Adipocyte (in vitro differentiated cells): Measurements from ENCODE around the gene MPP1.
"Not testable (repeated sequence)": the region's sequence is repeated elsewhere in the genome, so short reads cannot be mapped to it uniquely, and the experiment has no call there.

Experiments
- DNase-seq: peaks from one replicate; pipeline ENCODE4 v3.0.0-alpha.2; 2015; ENCODE audit warnings: low read depth
- H3K27me3 ChIP-seq: replicated peaks from 2 replicates; pipeline ENCODE4 v1.7.0; 2013; ENCODE audit warnings: mild to moderate bottlenecking, low read length, moderate library complexity; ENCODE audit not compliant: control insufficient read depth, insufficient read depth
- H3K36me3 ChIP-seq: 2 replicates; pipeline ENCODE4 v1.7.0; 2013; ENCODE audit warnings: low read length, mild to moderate bottlenecking, moderate library complexity; ENCODE audit not compliant: control insufficient read depth, insufficient read depth, severe bottlenecking
- H3K4me1 ChIP-seq: 2 replicates; pipeline ENCODE4 v1.7.0; 2013; ENCODE audit warnings: mild to moderate bottlenecking, low read length, moderate library complexity; ENCODE audit not compliant: control insufficient read depth, insufficient read depth
- H3K4me3 ChIP-seq: 2 replicates; pipeline ENCODE4 v1.7.0; 2013; ENCODE audit warnings: mild to moderate bottlenecking, low read length, moderate library complexity
- H3K9ac ChIP-seq: 2 replicates; pipeline ENCODE4 v1.7.0; 2013; ENCODE audit warnings: mild to moderate bottlenecking, low read length, moderate library complexity
- H3K9me3 ChIP-seq: 2 replicates; pipeline ENCODE4 v1.7.0; 2013; ENCODE audit warnings: mild to moderate bottlenecking, low read length, moderate library complexity; ENCODE audit not compliant: control insufficient read depth

MPP1 gene

DNA sequence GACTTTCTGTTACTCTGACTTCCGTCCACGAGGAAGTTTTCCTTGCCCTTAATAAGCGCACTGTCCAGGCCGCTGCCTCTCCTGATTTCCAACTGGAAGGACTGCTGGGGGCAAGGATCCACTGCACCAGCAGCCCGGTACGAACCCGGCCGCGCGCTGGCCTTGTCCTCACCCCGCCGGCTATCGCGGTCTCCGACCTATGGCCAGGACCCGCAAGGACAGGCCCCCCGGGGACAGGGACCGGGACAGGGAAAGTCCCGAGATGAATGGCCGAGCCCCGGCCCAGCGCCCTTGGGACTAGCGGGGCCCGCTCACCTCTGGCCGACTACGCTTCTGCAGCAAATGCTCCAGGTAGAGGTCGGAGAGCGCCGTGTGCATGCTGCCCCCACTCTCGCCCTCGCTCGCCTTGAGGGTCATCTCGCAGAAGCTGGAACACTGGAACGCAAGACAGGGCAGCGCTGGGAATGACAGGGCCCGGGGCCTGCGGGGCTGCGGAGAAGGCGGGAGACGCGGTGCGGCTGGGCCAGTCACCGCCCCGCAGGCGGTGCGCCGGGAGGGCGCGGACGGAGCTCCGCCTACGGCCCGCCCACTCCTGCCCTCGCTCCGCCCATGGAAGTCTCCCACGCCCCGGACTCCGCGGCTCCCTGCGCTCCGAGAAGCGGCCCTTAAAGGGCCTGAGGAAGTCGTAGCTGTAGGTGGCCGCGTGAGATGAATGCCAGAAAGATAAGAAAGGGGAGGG lies at the start of gene MPP1:
Gene MPP1 (minus strand): TSS at position 529 of the 739 bp plus-strand sequence. CDS start 112 bp downstream, at position 417.
- peaks cover 9% of the 10 kb centered on the region for H3K9me3 ChIP-seq
- H3K4me1 ChIP-seq: peaks cover 13% of the 10 kb centered on the region
- DNase-seq: peak; percentile 84
- H3K36me3 ChIP-seq: no peaks in the 10 kb centered on the region
- H3K9ac ChIP-seq: peak within 1 kb of the TSS; percentile 74
- H3K27me3 ChIP-seq: peaks cover 3% of the 10 kb centered on the region
- H3K4me3 ChIP-seq: peak within 1 kb of the TSS; percentile 75

DNA sequence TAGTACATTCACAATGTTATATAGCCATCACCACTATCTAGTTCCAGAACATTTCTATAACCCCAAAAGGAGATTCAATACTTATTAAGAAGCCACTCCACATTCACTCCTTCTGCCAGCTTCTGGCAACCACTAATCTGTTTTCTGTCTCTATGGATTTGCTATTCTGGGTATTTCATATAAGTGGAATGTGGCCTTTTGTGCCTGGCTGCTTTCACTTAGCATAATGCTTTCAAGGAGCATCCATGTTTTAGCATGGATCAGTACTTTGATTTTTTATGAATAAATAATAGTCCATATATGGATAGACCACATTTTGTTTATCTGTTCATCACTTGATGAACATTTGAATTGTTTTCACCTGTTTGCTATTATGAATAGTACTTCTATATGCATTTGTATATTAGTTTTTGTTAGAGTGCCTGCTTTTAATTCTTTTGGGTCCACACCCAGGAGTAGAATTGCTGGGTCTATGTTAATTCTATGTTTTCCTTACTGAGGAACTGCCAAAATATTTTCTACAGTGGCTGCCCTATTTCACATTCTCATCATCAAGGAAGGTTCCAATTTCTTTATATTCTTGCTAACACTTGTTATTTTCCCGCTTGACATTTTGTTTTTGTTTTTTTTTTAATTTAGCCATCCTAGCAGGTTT lies 45.8 kb upstream of the MPP1 start:
- Histone ChIP-seq H3K36me3 (no peaks in the 10 kb centered on the region), H3K4me3 (no peak overlapping the region), H3K9me3 (peaks cover 7% of the 10 kb centered on the region), H3K4me1 (no peaks in the 10 kb centered on the region), H3K9ac (no peak overlapping the region), H3K27me3 (no peaks in the 10 kb centered on the region)
- no peak for DNase-seq

DNA sequence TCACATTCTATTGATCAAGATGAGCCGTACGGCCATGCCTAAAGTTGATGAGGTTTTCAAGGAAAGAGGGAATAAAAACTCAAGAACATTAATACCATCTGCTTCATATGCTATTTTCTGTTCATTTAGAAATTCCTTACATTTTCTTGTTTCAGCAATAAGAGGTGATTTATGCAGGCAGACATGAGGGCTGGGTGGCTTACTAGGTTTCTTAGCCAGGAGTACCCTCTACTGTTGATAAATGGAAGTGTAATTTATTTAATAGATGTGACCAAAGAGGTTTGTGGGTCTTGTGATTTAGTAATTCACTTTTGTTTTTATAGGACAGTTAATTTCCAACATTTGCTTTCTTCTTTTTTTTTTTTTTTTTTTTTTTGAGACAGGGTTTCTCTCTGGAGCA lies 35.6 kb upstream of the MPP1 start:
- Histone ChIP-seq H3K27me3 (no peaks in the 10 kb centered on the region), H3K36me3 (no peaks in the 10 kb centered on the region), H3K4me3 (no peak overlapping the region), H3K9ac (no peak overlapping the region), H3K4me1 (no peaks in the 10 kb centered on the region), H3K9me3 (peaks cover 6% of the 10 kb centered on the region)
- DNase-seq: peak; percentile 71

DNA sequence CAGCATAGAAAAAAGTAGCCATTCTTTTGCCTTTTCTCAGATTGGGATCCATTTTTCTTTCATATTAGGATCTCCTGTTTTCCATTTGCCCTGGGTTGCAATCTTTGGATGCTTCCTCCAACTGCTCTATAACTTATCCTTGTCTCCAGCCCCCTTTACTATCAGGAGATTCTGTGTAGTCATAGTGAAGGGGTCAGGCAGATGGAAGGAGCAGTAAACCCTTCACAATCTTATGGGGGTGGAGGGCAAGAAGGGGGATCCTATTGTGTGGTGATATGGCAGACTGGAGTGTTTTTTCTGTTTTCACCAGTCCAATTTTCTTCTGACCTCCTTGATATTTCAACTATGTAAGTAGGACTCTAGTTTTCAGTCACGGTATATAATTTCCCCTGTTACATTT lies 30.9 kb upstream of the MPP1 start:
- no peak overlapping the region for H3K4me3 ChIP-seq
- no peaks in the 10 kb centered on the region for H3K4me1 ChIP-seq
- H3K9ac ChIP-seq: no peak overlapping the region
- DNase-seq: no peak
- peaks cover 6% of the 10 kb centered on the region for H3K9me3 ChIP-seq
- no peaks in the 10 kb centered on the region for H3K36me3 ChIP-seq
- H3K27me3 ChIP-seq: no peaks in the 10 kb centered on the region

DNA sequence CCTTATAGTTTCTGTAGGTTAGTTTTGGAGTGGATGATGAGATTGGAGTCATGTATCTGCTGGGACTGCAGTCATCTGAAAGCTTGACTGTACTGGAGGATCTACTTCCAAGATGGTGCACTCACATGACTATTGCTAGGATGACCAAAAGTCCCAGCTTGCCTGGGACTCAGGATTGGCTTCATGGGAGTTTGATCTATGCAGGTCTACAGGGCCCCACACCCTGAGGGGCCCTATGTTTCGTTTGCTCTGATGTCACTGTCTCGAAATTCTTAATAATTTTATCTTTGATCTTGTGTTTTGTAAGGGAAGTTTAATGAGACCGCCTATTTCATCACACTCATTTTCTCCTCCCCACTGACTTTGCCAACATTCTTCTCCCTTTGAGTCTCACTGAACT lies 29.3 kb upstream of the MPP1 start, which contains the start of gene SMIM9:
Gene SMIM9 (minus strand): TSS at position 101 of the 400 bp plus-strand sequence. CDS start 3,806 bp downstream, outside the sequence.
- H3K9ac ChIP-seq: no peak within 1 kb of the TSS
- H3K27me3 ChIP-seq: no peaks in the 10 kb centered on the region
- H3K36me3 ChIP-seq: no peaks in the 10 kb centered on the region
- no peak within 1 kb of the TSS for H3K4me3 ChIP-seq
- H3K9me3 ChIP-seq: no peaks in the 10 kb centered on the region
- no peaks in the 10 kb centered on the region for H3K4me1 ChIP-seq
- DNase-seq: no peak

DNA sequence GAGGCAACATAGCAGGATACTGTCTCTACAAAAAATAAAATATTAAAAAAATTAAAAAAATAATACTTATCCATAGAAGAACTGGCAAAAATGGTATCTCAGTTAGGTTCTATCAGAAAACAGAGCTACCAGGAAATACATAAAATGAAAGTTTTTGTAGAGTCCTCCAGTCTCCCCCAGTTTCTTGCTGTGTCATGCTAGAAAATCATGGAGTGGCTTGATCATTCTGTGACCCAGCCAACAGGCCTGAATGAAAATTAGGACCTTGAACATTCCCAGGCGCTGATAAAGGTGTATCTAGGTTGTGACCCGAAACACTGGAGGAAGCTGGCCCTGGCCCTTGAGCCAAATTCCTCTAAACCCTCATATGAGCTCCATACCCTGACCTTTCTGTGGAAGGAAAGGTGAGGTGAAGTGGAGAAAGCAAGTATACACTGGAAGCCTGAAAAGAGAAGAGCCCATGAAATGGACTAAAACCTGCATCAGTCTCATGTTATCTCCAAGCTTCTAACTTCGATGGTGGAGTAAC lies 28.5 kb upstream of the MPP1 start:
- DNase-seq: no peak
- H3K9ac ChIP-seq: no peak overlapping the region
- H3K4me1 ChIP-seq: no peaks in the 10 kb centered on the region
- no peaks in the 10 kb centered on the region for H3K36me3 ChIP-seq
- no peak overlapping the region for H3K4me3 ChIP-seq
- H3K9me3 ChIP-seq: no peaks in the 10 kb centered on the region
- no peaks in the 10 kb centered on the region for H3K27me3 ChIP-seq

DNA sequence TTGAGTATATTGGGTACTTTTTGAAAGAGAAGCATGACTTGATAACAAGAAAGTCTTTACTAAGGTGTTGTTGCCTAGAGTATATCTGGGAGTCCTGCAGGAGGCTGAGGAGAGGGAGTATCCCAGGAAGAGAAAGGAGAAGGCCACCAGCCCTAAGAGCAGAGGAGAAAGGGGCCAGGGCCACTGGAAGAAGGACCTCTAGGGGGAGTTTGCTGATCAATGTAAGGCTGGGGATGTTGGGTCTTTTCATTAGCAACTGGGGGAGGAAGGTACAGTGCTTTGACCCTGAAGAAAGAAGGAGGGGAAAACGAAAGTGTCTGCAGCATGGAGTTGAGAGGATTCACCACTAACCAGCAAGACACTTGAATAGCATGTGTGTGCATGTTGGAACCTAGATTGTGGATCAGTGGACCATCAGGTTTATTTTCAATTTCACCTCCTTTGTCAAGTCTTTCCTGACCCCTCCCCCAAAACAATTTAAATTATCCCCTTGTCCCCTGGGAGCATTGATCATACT lies 24.7 kb upstream of the MPP1 start:
- Histone ChIP-seq H3K27me3 (no peaks in the 10 kb centered on the region), H3K36me3 (no peaks in the 10 kb centered on the region), H3K4me1 (no peaks in the 10 kb centered on the region), H3K4me3 (no peak overlapping the region), H3K9me3 (no peaks in the 10 kb centered on the region), H3K9ac (no peak overlapping the region)
- no peak for DNase-seq

DNA sequence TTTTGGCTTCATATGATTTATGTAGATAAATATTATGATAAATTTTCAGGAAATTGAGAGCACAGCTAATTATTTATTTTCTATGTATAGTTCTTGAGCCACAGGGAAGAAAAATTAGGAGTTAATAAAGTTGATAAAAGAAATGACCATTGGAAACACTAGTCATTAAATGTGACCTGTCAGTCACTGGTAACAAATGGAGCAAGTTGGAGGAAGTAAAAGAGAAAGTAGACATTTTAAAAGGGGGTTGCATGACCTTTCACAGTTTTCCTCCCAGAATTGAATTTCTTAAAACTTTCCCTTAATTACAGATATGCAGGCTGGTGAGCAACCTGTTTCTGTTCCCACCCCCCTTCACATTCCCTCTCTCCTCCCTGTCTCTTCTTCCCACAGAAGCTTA lies 23.8 kb upstream of the MPP1 start:
- Histone ChIP-seq H3K9ac (no peak overlapping the region), H3K4me3 (no peak overlapping the region), H3K27me3 (no peaks in the 10 kb centered on the region), H3K9me3 (no peaks in the 10 kb centered on the region), H3K4me1 (no peaks in the 10 kb centered on the region), H3K36me3 (no peaks in the 10 kb centered on the region)
- DNase-seq: no peak

DNA sequence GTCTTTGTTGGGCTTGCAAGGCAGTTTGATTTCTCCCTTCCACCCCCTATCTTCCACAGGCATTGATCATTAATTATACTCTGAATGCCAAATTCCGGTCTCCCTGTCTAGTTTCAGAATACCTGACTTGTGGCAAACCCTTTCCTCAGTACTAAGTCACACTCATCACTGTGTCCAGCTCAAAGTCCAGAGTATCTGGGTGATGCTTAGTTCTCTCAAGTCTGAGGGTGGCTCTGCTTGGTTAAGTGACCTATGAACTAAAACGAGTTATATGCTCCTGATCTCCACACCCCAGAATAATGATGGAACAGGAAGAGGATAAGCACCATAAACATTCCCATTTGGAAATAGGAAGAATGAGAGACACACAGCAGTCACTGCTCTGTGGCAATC lies 22.7 kb upstream of the MPP1 start:
- H3K9me3 ChIP-seq: no peaks in the 10 kb centered on the region
- H3K9ac ChIP-seq: no peak overlapping the region
- H3K4me1 ChIP-seq: no peaks in the 10 kb centered on the region
- DNase-seq: no peak
- no peak overlapping the region for H3K4me3 ChIP-seq
- no peaks in the 10 kb centered on the region for H3K27me3 ChIP-seq
- no peaks in the 10 kb centered on the region for H3K36me3 ChIP-seq

DNA sequence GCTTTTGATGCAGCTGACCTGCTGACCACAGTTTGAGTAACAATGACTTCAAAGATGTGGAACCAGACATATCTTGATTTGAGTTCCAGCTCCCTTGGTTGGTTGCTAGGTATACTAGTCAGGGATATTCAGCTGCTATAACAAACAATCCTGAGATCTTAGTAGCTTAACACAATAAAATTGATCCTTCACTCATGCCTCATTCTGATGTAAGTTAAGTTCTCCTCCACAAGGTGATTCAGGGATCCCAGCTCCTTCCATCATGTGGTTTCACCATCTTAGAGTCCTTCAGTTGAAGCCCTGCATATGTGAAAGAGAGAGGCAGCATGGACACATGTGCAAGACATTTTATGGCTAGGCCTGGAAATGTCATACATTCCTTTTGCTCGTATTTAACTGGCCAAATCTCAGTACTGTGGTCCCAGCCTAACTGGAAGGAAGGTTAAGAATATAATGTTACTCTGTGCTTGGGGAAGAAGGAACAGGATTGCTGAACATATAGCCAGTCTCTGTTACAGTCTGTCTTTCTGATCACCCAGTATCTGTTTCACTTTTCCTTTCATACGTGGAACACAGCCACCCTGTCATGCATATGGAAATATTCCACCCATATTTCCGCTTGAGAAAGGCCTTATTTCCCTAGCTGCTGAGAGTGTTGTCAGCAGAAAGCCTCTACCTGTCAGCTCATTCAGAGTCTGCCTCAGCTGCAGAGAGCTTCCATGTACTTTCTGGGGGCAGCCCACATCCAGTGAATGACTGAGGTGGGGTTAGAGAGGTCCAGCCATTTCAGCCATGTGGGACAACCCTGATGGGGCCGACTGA lies 22.1 kb upstream of the MPP1 start:
- Histone ChIP-seq H3K4me1 (no peaks in the 10 kb centered on the region), H3K4me3 (no peak overlapping the region), H3K9me3 (no peaks in the 10 kb centered on the region), H3K9ac (no peak overlapping the region), H3K36me3 (no peaks in the 10 kb centered on the region), H3K27me3 (no peaks in the 10 kb centered on the region)
- DNase-seq: no peak

DNA sequence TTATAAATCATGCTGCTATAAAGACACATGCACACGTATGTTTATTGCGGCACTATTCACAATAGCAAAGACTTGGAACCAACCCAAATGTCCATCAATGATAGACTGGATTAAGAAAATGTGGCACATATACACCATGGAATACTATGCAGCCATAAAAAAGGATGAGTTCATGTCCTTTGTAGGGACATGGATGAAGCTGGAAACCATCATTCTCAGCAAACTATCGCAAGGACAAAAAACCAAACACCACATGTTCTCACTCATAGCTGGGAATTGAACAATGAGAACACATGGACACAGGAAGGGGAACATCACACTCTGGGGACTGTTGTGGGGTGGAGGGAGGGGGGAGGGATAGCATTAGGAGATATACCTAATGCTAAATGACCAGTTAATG lies 20.3 kb upstream of the MPP1 start:
- H3K27me3 ChIP-seq, DNase-seq, H3K4me1 ChIP-seq: not testable (repeated sequence)

More for the DNA sequence above, 20.3 kb upstream of the MPP1 start:
- not testable (repeated sequence) for H3K9me3 ChIP-seq, H3K36me3 ChIP-seq, H3K9ac ChIP-seq, H3K4me3 ChIP-seq
